ENCODE measurements around the gene SZRD1.

SZRD1 gene

DNA sequence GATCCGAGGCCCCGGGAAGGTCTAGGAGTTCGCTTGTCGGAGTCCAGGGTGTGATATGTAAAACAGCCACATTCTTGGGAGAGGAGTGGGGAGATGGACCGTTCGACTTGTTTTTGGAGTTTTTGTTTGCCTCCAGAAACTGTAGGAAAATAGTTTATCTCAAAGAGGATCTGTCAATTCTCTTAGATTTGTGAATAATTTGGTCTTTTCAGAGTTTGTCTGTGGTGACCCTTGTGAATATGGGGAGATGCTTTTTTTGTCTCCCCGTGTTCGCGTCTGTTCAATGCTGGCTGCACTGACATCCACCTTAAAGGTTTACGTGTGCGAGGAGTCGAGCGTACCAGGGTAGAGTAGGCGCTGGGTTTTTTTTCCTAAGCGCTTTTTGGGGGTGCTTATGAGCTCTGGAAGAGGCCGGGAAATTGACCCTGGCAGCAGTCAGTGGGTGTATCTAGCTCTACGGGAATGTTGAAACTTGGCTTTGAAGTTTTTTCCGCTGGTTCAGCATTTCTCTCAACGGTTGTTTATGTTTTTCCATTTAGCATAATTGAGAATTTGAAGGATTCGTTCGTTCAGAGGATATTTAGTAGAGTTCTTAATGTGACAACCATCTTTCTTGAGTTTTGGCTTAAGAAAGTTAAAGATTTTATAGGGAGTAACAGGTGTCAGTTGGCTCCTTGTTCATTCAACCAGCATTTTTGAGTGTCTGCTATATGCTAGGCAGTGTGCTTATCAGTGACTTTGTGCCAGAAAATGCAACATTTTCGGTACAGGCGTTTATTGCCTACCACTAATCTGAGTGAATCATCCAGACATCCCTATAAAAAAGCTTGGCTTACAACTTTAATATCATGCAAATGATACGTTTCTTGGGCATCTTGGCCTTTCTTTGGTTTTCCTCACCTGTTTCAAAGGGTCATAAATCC is 1.2 kb downstream of the SZRD1 start:
- DNase-seq: no peak

GRCh38 chr1:16369821-16370220 is 2.8 kb downstream of the SZRD1 start:
- no peak for DNase-seq

DNA sequence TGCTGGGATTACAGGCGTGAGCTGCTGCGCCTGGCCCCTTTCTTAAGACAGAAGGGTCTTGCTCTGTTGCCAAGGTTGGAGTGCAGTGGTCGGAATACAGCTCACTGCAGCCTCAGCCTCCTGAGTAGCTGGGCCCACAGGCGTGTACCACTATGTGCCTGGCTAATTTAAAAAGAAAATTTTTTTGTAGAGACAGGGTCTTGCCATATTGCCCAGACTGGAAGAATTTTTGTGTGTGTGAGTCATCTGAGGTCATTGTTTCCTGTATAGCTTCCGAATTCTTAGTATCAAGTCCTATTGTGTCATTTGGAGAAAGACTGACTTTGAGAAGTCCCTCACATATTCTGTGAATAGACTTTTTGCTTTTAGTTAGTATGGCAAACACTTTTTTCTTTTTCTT is 4.7 kb downstream of the SZRD1 start:
- peak; percentile 53 for DNase-seq

DNA sequence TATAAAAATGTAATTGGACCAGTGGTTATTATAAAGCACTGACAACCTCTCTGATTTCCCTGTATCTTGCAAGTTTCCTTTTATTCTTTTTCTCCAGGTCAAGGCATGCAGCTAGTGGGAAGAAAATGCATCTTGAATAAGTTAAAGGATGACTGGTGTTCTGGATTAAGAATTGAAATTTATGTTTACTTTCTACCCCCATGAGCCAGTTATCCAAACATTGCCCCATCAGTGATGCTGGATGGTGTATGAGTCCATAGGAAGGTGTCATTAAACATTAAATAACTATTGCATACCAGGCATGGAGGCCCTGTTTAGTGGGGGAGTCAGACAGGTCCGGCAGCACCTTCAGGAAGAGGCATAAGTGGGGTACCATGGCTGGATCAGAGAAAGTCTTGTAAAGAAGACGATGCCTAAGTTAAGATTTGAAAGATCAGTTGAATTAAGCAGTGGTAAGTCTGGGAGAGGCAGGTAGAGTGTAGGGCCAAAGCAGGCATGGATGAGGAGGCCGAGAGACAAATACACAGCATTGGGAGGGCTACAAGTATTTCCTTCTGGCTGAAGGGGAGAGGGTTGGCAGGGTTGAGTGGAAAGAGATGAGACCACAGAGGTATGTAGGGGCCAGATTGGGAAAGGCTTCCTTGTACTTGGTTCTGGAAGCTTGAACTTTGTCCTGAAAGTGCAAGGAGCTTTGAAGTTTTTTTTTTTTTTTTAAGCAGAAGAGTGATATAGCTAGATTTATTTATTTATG is 5.7 kb downstream of the SZRD1 start:
- no peak for DNase-seq

- no peak for DNase-seq
Observed at GRCh38 chr1:16374266-16374665, 7.2 kb downstream of the SZRD1 start.

DNA sequence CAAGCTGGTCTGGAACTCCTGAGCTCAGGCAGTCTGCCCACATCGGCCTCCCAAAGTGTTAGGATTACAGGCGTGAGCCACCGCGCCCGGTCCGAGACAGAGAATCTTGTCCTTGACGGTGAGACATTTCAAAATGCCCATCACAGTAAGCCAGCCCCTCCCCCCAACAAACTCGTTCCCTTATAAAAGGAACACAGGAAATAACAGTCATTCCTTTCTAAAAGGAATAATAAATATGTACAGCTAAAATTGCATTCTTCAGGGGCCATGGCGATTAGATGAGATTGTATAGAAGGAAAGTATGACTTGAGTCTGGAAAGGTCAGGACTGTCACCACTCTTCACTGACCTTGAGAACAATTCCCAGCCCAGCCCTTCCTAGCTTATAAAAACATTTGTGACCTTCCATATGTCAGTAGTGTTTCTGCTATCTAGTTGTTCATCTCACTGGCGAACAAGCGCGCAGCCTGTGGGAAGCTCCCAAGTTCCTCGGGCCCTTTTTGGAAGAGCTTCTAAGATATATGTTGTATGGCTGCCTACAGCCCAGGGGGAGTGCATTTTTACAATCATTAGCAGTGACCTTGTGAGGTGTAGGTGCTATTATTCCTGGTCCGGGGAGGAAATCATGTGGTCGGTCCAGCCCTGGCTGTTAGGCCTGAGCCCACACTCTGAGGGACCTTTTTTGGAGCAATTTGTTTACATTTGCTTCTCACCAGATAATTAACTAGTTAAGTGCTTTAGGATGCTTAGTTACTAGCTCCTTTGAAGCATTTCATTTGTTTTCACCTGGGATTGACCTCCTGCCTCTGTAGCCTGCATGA is 8.7 kb downstream of the SZRD1 start:
- no peak for DNase-seq

GRCh38 chr1:16376971-16377370 is 9.9 kb downstream of the SZRD1 start:
- no peak for DNase-seq

- DNase-seq: no peak
Observed at GRCh38 chr1:16378443-16378842, 11.4 kb downstream of the SZRD1 start.

DNA sequence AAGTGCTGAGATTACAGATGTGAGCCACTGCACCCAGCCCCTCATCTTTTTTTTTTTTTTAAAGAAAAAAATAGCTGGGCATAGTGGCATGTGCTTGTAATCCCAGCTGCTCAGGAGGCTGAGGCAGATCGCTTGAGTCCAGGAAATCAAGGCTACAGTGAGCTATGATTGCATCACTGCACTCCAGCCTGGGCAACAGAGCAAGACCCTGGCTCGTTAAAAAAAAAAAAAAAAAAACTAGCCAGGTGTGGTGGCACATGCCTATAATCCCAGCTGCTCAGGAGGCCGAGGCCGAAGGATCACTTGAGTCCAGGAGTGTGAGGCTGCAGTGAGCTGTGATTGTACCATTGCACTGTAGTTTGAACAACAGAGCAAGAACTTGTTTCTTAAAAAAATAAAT is 13.8 kb downstream of the SZRD1 start:
- DNase-seq: no peak

DNA sequence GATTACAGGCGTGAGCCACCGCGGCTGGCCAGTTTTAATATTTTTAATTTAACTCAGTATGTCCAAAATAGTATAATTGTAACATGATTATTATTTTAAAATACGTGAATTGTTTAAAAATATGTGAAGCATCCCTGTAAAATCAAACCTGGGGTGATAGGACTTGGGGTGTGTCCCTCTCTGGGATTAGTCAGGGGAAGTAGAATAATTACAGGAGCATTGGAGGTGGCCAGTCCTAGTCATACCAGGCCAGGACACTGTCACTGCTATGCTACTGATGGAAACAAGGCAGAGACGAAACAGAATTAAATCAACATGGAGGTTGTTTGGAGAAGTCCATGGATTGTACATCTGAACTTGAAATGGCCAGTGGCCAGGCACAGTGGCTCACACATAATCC is 16.8 kb downstream of the SZRD1 start:
- no peak for DNase-seq

GRCh38 chr1:16385659-16386453 is 18.8 kb downstream of the SZRD1 start:
- DNase-seq: no peak

- peak; percentile 13 for DNase-seq
Observed at GRCh38 chr1:16386454-16387113, 19.5 kb downstream of the SZRD1 start.

DNA sequence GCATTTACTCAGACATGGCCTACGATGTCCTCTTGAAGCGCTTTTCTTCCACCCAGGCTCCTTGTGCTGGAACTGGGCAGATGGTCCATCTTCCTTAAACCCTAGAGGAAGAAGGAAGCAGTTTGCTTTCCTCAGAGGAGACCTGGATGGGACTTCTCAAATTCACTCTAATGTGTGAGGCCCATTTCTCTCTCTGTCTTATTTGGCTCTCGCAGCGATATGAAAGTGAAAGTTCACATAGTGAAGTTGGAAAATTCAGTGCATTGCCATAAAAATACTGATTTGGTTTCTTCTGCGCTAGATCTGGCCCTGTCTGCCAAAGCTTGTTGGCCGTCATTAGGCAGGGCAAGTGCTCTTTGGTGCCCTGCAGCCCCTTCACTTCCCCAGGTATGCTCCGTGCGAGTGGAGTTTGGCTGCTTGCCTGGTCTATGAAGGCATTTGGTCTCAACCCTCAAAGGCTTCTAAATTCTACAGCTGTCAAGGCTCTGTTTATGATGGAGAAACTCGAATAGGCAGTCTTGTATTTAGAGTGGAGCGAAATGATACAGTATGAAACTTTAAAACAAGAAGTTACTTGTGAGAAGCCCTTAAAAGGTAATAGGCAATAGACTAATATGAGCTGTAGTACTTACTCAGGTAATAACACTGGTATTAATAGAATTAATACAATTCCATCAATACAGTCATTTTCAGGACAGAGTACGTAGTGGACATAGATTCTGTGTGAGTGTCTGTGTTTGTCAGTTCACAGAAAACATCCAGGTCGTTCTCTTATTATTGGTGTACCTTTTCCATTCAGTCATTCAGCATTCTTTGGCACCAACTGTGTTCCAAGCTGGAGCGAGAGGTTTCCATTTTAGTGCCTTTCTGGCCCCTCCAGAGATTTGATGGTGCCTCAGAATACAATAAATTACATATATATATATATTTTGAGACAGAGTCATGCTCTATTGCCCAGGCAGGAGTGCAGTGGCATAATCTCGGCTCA is 20.5 kb downstream of the SZRD1 start:
- DNase-seq: peak; percentile 30

DNA sequence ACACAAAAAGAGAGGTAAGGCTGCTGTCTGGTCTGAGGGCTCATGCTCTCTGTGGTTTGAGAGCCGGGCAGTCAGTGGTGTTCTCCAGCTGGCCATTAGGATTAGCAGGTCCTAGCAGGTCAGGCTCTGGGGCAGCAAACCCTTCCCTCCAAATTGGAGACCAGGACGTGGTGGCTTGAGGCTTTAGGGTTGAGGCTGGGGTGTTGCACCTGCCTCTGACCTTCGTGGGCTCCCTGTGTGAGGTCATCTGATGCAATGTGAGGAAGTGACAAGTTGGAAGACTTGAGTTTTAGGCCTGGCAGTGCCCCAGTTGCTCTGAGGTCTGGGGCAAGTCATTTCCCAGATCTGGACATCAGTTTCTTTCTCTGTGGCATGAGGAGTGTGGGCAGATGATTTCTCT is 24.4 kb downstream of the SZRD1 start:
- DNase-seq: no peak

- no peak for DNase-seq
Observed at GRCh38 chr1:16392740-16393569, 25.9 kb downstream of the SZRD1 start.

DNA sequence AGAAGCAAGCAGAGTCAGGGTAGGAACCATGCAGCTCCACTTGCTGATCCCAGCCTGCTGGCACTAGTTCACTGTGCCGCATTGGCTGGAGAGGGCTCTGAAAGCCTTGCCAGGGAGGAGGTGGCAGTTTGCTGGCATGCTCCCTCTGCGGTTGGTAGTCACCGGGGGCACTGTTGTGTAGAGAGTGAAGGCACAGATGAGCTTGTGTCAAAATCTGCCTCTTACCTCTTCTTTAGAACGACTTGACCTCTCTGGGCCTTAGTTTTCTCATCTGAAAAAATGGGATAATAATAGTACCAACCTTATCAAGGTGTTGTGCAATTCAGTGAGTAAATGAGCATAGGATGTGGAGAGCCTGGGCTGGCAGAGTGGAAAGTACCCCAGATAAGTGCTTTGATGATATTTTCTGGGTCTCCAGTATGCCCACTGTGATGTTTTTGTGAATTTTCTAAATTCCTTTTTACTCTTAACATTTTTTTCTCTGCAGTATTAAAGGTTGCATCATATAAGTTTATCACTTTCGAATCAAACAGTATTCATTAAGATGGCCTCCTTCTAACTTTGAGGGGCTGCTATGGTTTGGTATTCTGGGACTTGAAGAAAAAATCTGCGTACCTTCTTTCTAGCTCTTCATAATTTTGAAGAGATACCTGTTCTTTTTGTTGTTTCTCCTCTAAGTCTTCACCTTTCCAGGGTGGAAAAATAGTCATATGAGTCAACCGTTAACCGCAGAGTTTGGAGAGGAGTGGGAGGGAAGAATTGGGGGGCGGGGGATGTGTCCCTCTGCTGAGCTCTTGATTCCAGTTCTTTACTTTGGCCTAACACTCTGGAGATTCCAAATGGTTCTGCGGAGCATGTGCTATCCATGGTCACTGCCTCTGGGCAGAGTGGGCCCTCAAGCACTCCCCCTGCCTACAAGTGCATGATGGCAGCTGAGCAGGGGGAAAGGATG is 26.8 kb downstream of the SZRD1 start:
- no peak for DNase-seq

DNA sequence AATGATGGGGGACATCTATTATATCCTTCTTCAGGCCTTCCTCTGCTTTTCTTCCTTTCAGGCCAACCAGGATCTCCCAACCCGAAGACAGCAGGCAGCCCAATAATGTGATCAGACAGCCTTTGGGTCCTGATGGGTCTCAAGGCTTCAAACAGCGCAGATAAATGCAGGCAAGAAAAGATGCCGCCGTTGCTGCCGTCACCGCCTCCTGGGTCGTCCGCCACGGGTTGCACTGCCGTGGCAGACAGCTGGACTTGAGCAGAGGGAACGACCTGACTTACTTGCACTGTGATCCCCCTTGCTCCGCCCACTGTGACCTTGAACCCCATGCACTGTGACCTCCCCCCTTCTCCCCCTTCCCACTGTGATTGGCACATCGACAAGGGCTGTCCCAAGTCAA is 27.9 kb downstream of the SZRD1 start:
- DNase-seq: no peak

GRCh38 chr1:16396591-16396990 is 29.5 kb downstream of the SZRD1 start:
- DNase-seq: no peak

Data from CD4-positive, alpha-beta T cell treated with Interleukin-21 for 1 hour (primary cell).